ENCODE measurements around the gene GPR137. TPM values are rescaled to one million over a fixed set of nuclear protein-coding genes. Genes with fewer than 3 reads are reported as not detected.

GPR137 gene
- total RNA-seq, 1 experiment from 2014 or later: 24.4 TPM

GRCh38 chr11:64338716-64339115 lies 53.1 kb downstream of the GPR137 start (continued):
- TF ChIP-seq CTCF (IDR thresholded peaks at IDR 0.05 in 2 of 3, conservative IDR thresholded peaks at IDR 0.05 in 1 of 3; ENCODE audit: borderline replicate concordance in 1 of 3, insufficient read depth in 1 of 3, low read depth in 2 of 3, low read length in 2 of 3): no peak
- TF ChIP-seq RAD21 (IDR thresholded peaks at IDR 0.05; ENCODE audit: low read depth): no peak
- TF ChIP-seq POLR2AphosphoS5 (IDR thresholded peaks at IDR 0.05; ENCODE audit: low read depth, low read length): no peak
- TF ChIP-seq ATF3 (IDR thresholded peaks at IDR 0.05): no peak

Other genes with a start within 250 kb of the GPR137 start
- gene FLRT1, start 249.9 kb upstream of the GPR137 start, total RNA-seq (2021; ENCODE audit: unreplicated experiment): 0.15 TPM
- 61.1 TPM for gene MACROD1, start 119.7 kb upstream of the GPR137 start, total RNA-seq (2021; ENCODE audit: unreplicated experiment)
- gene STIP1, start 99.7 kb upstream of the GPR137 start, total RNA-seq (2021; ENCODE audit: unreplicated experiment): 336 TPM
- gene FERMT3, start 79.1 kb upstream of the GPR137 start, total RNA-seq (2021; ENCODE audit: unreplicated experiment): 4.3 TPM
- 43.2 TPM for gene TRPT1, start 59.7 kb upstream of the GPR137 start, total RNA-seq (2021; ENCODE audit: unreplicated experiment)
- gene NUDT22, start 59.6 kb upstream of the GPR137 start, total RNA-seq (2021; ENCODE audit: unreplicated experiment): 70.9 TPM
- 25.8 TPM for gene DNAJC4, start 55.3 kb upstream of the GPR137 start, total RNA-seq (2021; ENCODE audit: unreplicated experiment)
- gene VEGFB, start 51.3 kb upstream of the GPR137 start, total RNA-seq (2021; ENCODE audit: unreplicated experiment): 47.5 TPM
- gene FKBP2, start 44.8 kb upstream of the GPR137 start, total RNA-seq (2021; ENCODE audit: unreplicated experiment): 69.2 TPM
- gene PPP1R14B, start 38.9 kb upstream of the GPR137 start, total RNA-seq (2021; ENCODE audit: unreplicated experiment): 332 TPM
- 106 TPM for gene PLCB3, start 34.3 kb upstream of the GPR137 start, total RNA-seq (2021; ENCODE audit: unreplicated experiment)
- 51.9 TPM for gene BAD, start 1.2 kb upstream of the GPR137 start, total RNA-seq (2021; ENCODE audit: unreplicated experiment)
- not detected for gene KCNK4, start 5.5 kb downstream of the GPR137 start, total RNA-seq (2021; ENCODE audit: unreplicated experiment)
- gene CATSPERZ, start 14.5 kb downstream of the GPR137 start, total RNA-seq (2021; ENCODE audit: unreplicated experiment): 1.7 TPM
- gene ESRRA, start 19.7 kb downstream of the GPR137 start, total RNA-seq (2021; ENCODE audit: unreplicated experiment): 62.7 TPM
- gene TRMT112, start 31.7 kb downstream of the GPR137 start, total RNA-seq (2021; ENCODE audit: unreplicated experiment): 328 TPM
- gene PRDX5, start 32.3 kb downstream of the GPR137 start, total RNA-seq (2021; ENCODE audit: unreplicated experiment): 267 TPM
- gene CCDC88B, start 54.4 kb downstream of the GPR137 start, total RNA-seq (2021; ENCODE audit: unreplicated experiment): 14.7 TPM
- gene RPS6KA4, start 73.3 kb downstream of the GPR137 start, total RNA-seq (2021; ENCODE audit: unreplicated experiment): 67.3 TPM

All from HCT116 (cell line).